Esophagus squamous epithelium (tissue), 5 donors: ENCODE data around the gene CHDH. TPM values are rescaled to one million over a fixed set of nuclear protein-coding genes. Genes with fewer than 3 reads are reported as not detected.

Experiments used
- DNase-seq: peaks from one replicate; lab custom pipeline; 2025; lab: John Stamatoyannopoulos, UW
- H3K27ac ChIP-seq, 4 donors: fragments of 200-600 bp; sonication (generic); one replicate each; pipeline ENCODE4 v1.5.1; 2016 to 2019; ENCODE audit warnings: mild to moderate bottlenecking in 1 of 4
- H3K27me3 ChIP-seq, 4 donors: fragments of 200-600 bp; sonication (generic); 1 replicate in 3 of 4; 2 replicates in 1 of 4; pipeline versions ENCODE4 v1.5.1 to v1.6.0; 2017 to 2021; ENCODE audit warnings: antibody characterized with exemption in 1 of 4
- H3K36me3 ChIP-seq, 3 donors: fragments of 200-600 bp; sonication (generic); one replicate each; pipeline ENCODE4 v1.5.1; 2016 to 2019
- H3K4me1 ChIP-seq, 3 donors: fragments of 200-600 bp; sonication (generic); one replicate each; pipeline ENCODE4 v1.5.1; 2017 to 2019
- H3K4me3 ChIP-seq, 4 donors: fragments of 200-600 bp; sonication (generic); 1 replicate in 3 of 4; 2 replicates in 1 of 4; pipeline ENCODE4 v1.5.1; 2016 to 2019; ENCODE audit warnings: mild to moderate bottlenecking in 2 of 4, moderate library complexity in 1 of 4
- H3K9me3 ChIP-seq, 3 donors: fragments of 200-600 bp; sonication (generic); one replicate each; pipeline ENCODE4 v1.5.1; 2016 to 2019
- CTCF ChIP-seq, 6 experiments: fragments of 450-650 bp in 4 of 6; fragments of 200-600 bp in 2 of 6; sonication (generic) in 2 of 6; IDR thresholded peaks; one replicate each; pipeline ENCODE4 v1.5.1; 2016 to 2019; ENCODE audit warnings: antibody characterized with exemption in 6 of 6, mild to moderate bottlenecking in 4 of 6, moderate library complexity in 4 of 6
- POLR2A ChIP-seq, 4 donors: fragments of 450-650 bp; IDR thresholded peaks; one replicate each; pipeline ENCODE4 v1.6.1; 2017; ENCODE audit warnings: antibody characterized with exemption in 4 of 4, mild to moderate bottlenecking in 4 of 4, moderate library complexity in 3 of 4
- WGBS, 2 donors: methylation state at CpG; one replicate each; pipeline ENCODE4 v1.1.5; 2018; 5-methylcytosine and 5-hydroxymethylcytosine counted together
- intact Hi-C: fragments of 100-400 bp; cut with DNase I; formaldehyde crosslinking; loops from one replicate; pipeline ENCODE4 v1.15.0; 2022
- total RNA-seq, 4 donors: library from RNA; depleted of rRNA; stranded (reverse); fragments of >200 nt; gene quantifications; one replicate each; pipeline ENCODE4 v1.1.0, GENCODE V29; 2016
- donor health status: DM: yes; HTN: yes; CAD: no.

The CHDH gene
- total RNA-seq, 4 donors from 2014 or later, result 0.92 to 2.1 (median 1.2) TPM

GRCh38 chr3:53821631-53822121, 24.5 kb downstream of the CHDH start:
- no peak for DNase-seq
- H3K4me1 ChIP-seq, result peaks cover 0 to 3% (median 0%) of the 10 kb centered on the region in 3 donors
- no peaks in the 10 kb centered on the region for H3K36me3 ChIP-seq
- intact Hi-C loops, result no loop called here
- H3K9me3 ChIP-seq, result no peaks in the 10 kb centered on the region
- TF ChIP-seq CTCF (IDR thresholded peaks at IDR 0.05) (peak in 1 of 6 experiments; percentile 17), POLR2A (IDR thresholded peaks at IDR 0.05) (no peak)
- no peak overlapping the region for H3K27ac ChIP-seq
- 41 to 74% methylated on average over 2 to 3 of the region's 5 CpGs for WGBS, 2 donors
- H3K4me3 ChIP-seq, result no peak overlapping the region
- peaks cover 0 to 28% (median 0%) of the 10 kb centered on the region in 4 donors for H3K27me3 ChIP-seq

GRCh38 chr3:53820756-53821580, 25.3 kb downstream of the CHDH start:
- no peaks in the 10 kb centered on the region for H3K36me3 ChIP-seq
- H3K27ac ChIP-seq, result no peak overlapping the region
- H3K27me3 ChIP-seq, result peaks cover 0 to 28% (median 0%) of the 10 kb centered on the region in 4 donors
- intact Hi-C loops, result no loop called here
- no peak for DNase-seq
- peaks cover 0 to 3% (median 0%) of the 10 kb centered on the region in 3 donors for H3K4me1 ChIP-seq
- 84 to 85% methylated on average over 6 to 12 of the region's 21 CpGs for WGBS, 2 donors
- no peaks in the 10 kb centered on the region for H3K9me3 ChIP-seq
- no peak for TF ChIP-seq POLR2A (IDR thresholded peaks at IDR 0.05)
- no peak for TF ChIP-seq CTCF (IDR thresholded peaks at IDR 0.05)
- H3K4me3 ChIP-seq, result no peak overlapping the region

GRCh38 chr3:53820084-53820483, 26.1 kb downstream of the CHDH start:
- Histone ChIP-seq H3K27me3 (peaks cover 0 to 28% (median 0%) of the 10 kb centered on the region in 4 donors), H3K4me1 (peaks cover 0 to 3% (median 0%) of the 10 kb centered on the region in 3 donors), H3K4me3 (no peak overlapping the region), H3K9me3 (no peaks in the 10 kb centered on the region), H3K27ac (no peak overlapping the region), H3K36me3 (no peaks in the 10 kb centered on the region)
- TF ChIP-seq CTCF (IDR thresholded peaks at IDR 0.05) (no peak), POLR2A (IDR thresholded peaks at IDR 0.05) (no peak)
- WGBS, 2 donors, result 79 to 82% methylated on average over 4 to 5 of the region's 5 CpGs
- intact Hi-C loops, result no loop called here
- DNase-seq, result no peak

GRCh38 chr3:53819163-53819868, 26.9 kb downstream of the CHDH start:
- WGBS, 2 donors, result 89 to 100% methylated on average over 2 to 9 of the region's 14 CpGs
- no peak for DNase-seq
- H3K27ac ChIP-seq, result no peak overlapping the region
- TF ChIP-seq POLR2A (IDR thresholded peaks at IDR 0.05) (no peak), CTCF (IDR thresholded peaks at IDR 0.05) (no peak)
- intact Hi-C loops, result no loop called here
- no peaks in the 10 kb centered on the region for H3K9me3 ChIP-seq
- no peak overlapping the region for H3K4me3 ChIP-seq
- no peaks in the 10 kb centered on the region for H3K36me3 ChIP-seq
- peaks cover 0 to 24% (median 0%) of the 10 kb centered on the region in 4 donors for H3K27me3 ChIP-seq
- peaks cover 0 to 3% (median 0%) of the 10 kb centered on the region in 3 donors for H3K4me1 ChIP-seq
